ENCODE measurements around the gene RIIAD1.
"Not testable (repeated sequence)": the region's sequence is repeated elsewhere in the genome, so short reads cannot be mapped to it uniquely, and the experiment has no call there.

The RIIAD1 gene

DNA sequence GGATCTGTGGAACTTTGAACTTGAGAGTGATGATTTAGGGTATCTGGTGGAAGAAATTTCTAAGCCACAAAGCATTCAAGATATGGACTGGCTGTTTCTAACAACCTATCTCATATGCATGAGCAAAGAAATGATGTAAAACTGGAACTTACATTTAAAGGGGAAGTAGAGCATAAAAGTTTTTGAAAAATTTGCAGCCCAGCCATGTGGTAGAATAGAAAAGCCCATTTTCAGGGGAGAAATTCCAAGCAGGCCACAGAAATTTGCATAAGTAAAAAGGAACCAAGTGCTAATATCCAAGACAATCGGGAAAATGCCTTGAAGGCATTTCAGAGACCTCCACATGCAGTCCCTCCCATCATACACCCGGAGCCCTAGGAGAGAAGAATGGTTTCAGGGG lies 15.7 kb downstream of the RIIAD1 start:
- ATAC-seq (no peak), DNase-seq (no peak)

DNA sequence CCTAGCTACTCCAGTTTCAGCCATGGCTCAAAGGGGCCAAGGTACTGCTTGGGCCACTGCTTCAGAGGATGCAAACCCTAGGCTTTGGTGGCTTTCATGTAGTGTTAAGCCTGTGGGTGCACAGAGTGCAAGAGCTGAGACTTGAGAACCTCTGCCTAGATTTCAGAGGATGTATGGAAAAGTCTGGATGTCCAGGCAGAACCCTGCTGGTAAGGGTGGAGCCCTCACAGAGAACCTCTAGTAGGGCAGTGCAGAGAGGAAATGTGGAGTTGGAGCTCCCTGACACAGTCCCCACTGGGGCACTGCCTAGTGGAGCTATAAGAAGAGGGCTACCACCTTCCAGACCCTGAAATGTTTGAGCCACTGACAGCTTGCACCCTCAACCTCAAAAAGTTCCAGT lies 16.2 kb downstream of the RIIAD1 start:
- ATAC-seq (no peak), DNase-seq (no peak)

DNA sequence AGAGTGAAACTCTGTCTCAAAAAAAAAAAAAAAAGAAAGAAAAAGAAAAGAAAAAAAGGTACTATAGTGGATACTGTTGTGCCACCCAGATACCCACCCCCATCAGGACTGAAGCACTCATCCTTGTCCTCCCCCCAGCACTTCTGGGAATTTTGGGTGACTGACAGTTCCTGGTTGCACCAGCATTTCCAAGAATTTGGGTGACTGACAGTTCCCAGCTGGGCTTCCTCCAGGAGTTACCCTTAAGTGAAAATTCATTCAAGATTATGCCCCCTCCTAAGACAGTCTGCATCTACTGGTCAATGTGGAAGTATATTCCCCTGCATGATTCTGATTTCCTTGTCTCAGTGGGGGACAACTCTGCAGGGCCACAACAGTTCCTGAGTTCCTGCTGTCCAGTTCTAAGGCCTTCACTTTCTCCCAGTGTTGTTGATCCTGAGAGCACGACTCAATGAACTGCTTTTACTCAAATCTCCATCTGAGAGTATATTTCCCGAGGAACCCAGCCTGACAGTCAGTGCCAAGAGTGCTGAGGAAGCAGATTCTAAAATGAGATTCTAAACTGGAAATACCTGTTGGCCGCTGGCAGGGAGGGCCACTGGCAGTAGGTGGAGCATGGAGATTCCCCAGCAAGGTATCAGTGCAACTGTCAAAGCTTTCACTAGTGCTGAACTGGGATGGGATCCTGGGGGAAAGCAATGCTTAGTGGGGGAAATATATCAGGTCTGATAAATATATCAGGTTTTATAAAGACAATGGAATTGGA lies 18.5 kb downstream of the RIIAD1 start:
- ATAC-seq: no peak

DNA sequence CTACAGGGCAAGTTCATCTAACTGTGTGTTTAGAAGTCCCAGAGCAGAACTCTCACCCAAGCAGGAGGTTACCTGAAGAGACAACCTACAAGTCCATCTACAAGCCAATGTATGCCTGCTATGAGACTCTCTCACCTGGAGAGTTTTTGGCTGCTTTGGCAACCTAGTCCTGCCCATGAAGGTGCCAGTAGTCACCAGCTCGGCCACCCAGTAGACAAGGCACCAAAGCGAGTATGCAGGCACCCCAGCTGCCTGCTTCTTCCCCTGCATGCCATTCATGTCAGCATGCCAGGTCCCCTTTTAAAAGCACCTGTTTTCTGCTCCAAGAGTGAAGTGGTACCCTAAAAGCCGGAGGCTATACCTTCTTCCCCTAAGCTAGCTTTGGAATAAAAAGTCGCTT lies 20.2 kb downstream of the RIIAD1 start:
- DNase-seq: no peak
- ATAC-seq: no peak

More for the DNA sequence above, 18.5 kb downstream of the RIIAD1 start:
- no peak for DNase-seq

DNA sequence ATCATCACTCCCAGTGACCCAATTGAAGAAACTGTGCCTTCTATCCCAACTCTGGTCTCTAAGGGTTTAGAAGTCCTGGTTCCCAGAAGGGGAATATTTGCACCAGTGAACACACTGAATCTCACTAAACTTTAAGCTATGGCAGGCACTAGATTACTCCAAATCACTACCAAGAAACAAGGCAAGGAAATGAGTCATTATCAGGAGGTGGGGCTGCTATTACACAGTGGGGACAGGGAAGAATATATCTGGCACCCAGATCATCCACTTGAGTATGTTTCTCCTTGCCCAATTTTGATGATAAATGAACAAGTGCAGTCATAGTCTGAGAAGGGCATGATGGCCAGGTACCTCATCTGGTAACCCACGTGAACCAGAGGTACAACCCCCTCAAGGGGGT lies 35.0 kb downstream of the RIIAD1 start:
- no peak for DNase-seq
- ATAC-seq: peak; percentile 49

DNA sequence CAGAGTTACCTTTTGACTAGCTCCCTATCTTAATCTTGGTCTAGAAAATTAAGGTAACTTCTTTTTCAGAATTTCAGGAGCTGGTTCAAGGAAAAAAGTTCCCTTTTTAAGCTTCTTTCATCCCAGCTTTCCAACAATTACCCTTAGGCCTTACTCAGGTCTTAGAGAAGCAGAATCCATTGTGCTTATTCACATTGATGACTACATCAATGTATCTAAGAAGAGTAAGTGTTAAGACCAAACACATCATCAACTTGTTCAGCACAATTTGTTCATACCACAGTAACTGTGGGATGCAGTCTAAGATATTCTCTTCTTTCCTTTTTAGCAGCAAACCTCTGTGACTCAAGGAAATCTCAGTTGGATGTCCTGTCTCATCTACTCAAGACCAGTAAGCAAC lies 37.9 kb downstream of the RIIAD1 start:
- no peak for DNase-seq
- ATAC-seq: no peak

DNA sequence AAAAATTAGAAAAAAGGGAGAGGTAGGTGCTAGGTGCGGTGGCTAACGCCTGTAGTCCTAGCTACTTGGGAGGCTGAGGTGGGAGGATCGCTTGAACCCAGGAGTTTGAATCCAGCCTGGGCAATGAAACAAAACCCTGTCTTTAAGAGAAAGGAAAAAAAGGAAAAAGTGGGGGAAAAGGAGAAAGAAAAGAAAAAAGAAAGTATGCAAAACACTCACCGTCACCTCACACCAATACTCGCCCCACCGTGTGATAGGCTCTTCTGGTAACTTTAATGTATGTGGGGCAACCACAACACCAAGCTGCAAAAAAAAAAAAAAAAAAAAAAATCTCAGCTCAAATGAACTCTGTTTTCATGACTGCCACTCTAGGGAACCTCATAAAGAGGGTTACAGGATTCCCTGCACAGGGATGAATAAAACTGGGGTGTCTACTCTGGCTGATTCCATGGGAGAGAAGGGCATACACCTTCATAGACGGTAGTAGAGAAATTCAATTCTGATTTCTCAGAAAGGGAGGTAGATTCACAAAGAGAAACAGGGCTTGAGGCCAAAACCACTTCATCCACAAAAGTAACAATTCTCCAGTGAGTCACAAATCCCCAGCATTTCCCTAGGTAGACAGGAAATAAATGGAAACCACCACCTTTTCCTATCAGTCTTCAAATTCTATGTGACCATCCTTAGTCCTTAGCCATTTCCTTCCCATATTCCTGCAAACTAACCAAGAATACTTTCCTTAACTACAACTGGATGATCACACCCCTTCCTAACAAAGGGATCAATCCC lies 39.5 kb downstream of the RIIAD1 start:
- ATAC-seq (no peak), DNase-seq (no peak)

DNA sequence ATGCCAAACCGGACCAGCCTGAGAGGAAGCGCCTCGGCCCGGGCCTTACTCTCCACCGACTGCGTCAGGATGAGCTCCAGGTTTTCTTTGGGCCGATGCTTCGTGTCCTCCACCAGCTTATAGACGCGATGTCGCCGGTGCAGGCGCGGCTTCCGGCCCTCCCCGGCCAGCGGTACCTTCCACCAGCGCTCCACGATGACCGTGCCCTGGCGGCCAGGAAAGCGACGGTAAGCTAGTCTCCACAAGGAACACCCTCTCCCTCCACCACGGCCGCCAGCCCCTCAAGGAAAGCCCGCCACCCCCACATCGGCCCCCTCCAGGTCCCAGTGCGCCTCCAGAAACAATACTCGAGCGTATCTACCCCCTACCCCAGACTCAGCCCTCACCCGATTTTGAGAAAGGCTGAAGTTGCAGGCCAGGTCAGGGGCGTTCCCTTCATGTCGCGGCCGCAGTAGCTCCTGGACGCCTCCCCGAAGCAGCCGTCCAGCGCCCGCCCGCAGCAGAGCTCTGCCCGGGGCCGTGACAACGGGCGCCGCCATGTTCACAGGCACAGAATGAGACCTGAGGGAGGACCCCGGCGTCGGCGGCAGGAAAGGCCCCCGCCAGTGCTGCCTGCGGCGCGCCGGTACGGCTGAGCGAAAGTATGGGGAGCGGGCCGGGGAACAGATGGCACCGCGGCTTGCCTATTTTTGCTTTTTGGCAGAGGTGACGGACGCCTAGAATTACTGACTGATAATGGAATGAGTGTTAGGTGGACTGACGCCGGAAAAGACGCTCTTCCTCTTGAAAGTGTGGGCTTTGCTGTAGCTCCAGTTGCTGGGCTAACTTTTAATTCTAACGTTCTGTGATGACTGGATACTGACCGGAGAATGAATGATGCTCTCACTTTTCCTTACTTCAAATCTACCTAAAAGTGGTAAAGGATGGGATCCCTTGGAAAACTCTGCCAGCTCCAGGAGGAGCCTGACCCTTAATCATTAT lies 41.9 kb downstream of the RIIAD1 start, which contains the start of gene MRPL9:
MRPL9 (minus strand) TSS at position 556 of the 981 bp plus-strand sequence; CDS start at position 539, 17 bp downstream.
- peak; percentile 99 for ATAC-seq
- DNase-seq: peak; percentile 89

DNA sequence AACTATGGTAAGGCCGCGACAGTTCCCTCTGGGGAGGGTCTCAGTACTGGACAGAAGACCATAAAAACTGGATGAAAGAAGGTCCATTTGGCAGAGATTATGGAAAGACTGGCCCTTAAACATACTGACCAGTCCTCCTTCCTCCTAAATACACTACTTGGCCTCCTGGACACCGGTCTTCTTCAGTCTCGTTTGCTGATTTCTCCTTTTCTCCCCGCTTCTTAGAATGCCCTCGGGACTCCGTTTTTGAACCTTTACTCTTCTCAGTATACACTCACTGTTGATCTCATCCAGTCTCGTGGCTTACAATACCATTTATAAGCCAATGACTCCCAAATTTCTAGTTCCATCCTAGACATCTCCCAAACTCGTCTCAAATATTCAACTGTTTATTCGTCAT lies 42.7 kb downstream of the RIIAD1 start:
- no peak for DNase-seq
- no peak for ATAC-seq

DNA sequence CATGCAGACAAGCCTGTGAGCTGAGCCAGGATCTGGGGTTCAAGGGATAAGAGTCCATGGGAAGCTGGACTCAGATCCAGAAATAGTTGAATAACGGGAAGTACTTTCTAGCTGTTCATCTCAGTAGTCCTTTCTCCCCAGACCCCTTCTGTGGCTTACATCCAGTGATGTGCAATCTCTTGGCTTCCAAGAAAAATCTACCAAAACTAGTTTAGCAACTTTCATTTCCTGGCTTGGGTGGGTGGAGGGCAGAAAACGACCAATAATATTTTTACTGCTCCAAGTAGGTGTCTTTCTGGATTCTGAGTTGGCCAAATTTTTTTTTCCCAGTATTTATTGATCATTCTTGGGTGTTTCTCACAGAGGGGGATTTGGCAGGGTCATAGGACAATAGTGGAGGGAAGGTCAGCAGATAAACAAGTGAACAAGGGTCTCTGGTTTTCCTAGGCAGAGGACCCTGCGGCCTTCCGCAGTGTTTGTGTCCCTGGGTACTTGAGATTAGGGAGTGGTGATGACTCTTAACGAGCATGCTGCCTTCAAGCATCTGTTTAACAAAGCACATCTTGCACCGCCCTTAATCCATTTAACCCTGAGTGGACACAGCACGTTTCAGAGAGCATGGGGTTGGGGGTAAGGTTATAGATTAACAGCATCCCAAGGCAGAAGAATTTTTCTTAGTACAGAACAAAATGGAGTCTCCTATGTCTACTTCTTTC lies 47.2 kb downstream of the RIIAD1 start:
- not testable (repeated sequence) for ATAC-seq, DNase-seq

DNA sequence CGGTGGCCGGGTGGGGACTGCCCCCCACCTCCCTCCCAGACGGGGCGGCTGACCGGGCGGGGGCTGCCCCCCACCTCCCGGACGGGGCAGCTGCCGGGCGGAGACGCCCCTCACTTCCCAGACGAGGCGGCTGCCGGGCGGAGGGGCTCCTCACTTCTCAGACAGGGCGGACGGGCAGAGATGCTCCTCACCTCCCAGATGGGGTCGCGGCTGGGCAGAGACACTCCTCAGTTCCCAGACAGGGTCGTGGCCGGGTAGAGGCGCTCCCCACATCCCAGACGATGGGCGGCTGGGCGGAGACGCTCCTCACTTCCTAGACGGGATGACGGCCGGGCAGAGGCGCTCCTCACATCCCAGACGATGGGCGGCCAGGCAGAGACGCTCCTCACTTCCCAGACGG lies 47.9 kb downstream of the RIIAD1 start:
- DNase-seq, ATAC-seq: not testable (repeated sequence)

DNA sequence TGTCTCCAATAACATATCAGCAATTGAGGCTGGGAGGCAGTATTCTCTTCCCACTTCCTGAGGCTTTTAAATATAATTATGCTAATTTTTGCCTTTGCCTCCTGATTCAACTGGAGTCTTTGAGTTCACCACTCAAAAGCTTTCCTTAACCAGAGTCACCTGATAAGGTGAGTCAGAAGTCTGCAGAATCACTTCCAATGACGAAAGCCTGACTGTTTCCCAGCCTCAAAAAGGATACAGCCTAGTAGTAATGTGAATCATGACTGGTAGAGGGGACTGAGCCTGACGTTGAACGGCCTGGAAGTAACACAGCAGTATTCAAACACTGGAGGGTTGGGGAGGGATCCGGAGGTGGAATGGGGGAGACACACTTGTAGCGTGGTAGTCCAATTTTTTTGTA lies 52.4 kb downstream of the RIIAD1 start:
- no peak for DNase-seq
- ATAC-seq: no peak

DNA sequence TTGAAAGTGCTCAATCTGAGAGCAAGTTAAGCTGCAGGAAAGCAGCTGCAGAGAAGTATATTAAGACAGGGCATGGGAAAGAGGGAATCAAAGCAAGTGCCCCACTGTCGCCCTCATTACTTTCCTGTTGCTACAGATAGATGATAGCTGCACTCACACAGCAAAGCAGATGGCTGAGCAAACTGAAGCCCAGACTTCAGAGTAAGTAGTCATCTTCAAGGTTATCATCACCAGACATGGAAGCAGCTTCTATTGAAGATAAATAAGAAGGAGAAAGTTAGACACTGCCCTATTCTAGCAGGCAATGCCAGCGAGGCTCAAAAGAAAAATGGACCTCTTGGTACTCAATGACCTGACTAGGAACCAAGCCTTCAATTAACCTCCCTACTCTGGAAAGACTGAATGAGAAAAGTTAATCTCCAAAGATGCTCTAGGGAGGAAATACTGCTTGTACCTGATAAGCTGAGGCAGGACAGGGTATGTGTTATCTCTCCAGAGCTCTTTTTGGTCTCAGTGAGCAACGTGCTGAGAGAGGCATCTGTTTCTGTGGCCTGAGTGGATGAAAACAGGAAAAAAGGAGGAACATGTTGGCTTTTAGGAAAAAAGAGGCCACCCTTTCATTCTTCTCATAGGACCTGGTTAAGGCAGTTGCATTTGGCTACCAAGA lies 53.1 kb downstream of the RIIAD1 start:
- DNase-seq (no peak), ATAC-seq (no peak)

DNA sequence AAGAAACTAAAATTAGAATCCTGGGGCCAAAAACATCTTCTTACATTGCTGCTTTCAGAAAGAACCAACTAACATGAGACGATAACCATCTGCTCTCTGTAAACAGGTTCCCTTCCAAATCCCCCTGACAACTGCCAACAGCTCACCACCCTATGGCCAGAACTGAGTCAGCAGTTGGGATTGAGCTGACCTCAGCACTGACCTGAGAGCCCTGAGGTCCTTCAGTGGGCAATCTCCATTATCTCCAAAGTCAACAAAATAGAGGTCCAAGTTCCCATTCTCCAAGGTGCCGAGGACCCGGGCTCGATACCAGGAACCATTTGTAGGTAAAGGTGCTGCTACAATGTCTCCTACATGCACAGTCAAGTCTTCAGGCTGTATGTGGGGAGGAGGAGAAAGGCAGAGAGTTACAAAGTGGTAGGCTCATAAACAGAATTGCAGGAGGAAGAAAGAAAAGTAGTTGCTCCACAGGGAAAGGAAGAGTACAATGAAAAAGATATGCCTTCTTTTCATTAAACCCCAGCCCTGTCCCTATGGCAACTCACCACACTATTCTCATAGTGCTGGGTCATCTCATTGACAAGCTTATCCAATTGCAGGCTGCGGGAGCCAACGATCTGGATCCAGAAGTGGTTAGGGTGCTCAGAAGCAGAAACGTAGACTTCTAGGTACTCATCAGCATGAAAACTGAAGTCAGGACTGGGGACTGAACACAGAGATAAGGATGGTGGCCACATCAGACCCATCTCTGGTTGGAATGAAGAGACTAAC lies 54.8 kb downstream of the RIIAD1 start:
- no peak for DNase-seq
- no peak for ATAC-seq

DNA sequence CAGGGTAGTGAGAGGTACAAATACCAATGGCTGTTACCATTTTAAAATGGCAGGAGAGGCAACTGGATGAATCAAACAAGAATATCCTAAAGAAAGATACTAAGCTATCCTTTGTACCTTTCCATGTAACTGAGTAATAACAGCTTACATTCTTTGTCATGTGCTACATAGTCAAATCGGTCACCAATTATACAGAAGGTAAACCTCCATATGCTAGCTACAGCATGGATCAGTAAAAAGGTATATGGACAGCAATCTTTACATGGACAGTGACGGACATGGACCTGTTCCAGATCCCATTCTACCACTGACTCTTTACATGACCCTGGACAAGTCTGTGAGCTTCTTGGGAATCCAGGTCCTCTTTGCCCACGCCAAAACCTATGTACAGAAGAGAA lies 55.3 kb downstream of the RIIAD1 start:
- DNase-seq (no peak), ATAC-seq (no peak)

DNA sequence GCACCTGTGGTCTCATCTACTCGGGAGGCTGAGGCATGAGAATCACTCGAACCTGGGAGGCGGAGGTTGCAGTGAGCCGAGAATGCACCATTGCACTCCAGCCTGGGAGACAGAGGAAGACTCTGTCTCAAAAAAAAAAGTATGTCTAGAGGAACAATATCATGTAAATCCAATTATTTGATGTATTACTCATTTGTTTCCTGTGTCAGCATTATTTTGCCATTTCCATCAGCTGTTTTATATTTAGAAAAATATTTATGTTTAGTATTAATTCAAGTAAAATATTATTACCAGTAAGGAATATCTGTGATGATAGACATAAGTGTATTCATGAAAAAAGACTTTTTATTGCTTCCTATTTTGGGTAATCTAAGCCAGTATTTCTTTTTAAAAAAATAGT lies 56.0 kb downstream of the RIIAD1 start:
- DNase-seq: no peak
- ATAC-seq: no peak
